AG20443 (cell line): ENCODE measurements around the gene ZNF25.
"Not testable (repeated sequence)": the region's sequence is repeated elsewhere in the genome, so short reads cannot be mapped to it uniquely, and the experiment has no call there.

Experiments
- DNase-seq: peaks from one replicate; pipeline ENCODE4 v3.0.0; 2012; ENCODE audit warnings: low spot score, mixed read lengths

The ZNF25 gene

GRCh38 chr10:37947526-37947925 is 28.9 kb downstream of the ZNF25 start:
- no peak for DNase-seq

- DNase-seq, result no peak
These were observed 38.6 kb downstream of the ZNF25 start for GRCh38 chr10:37937864-37938263.

GRCh38 chr10:37934791-37935190 is 41.7 kb downstream of the ZNF25 start:
- no peak for DNase-seq

- DNase-seq, result no peak
These were observed 46.0 kb downstream of the ZNF25 start for GRCh38 chr10:37930423-37930822.

- not testable (repeated sequence) for DNase-seq
These were observed 68.3 kb downstream of the ZNF25 start for GRCh38 chr10:37908165-37908564.

GRCh38 chr10:37906382-37906781 is 70.1 kb downstream of the ZNF25 start:
- DNase-seq, result no peak
